IMR-90 (cell line): ENCODE results near the gene SLC7A10. TPM values are rescaled to one million over a fixed set of nuclear protein-coding genes. Genes with fewer than 3 reads are reported as not detected.

Experiments
- ATAC-seq: fragments of 200-7000 bp; cut with Tn5 transposase; 2 replicates; pipeline ENCODE4 v1.9.1; 2020; ENCODE audit warnings: low read depth, mild to moderate bottlenecking, moderate library complexity
- BruUV-seq: library from RNA; stranded (reverse); fragments of 400-500 nt; replicated peaks from 2 replicates; lab custom pipeline; 2021; lab: Mats Ljungman, UMichigan
- CTCF ChIA-PET: fragments of 300-600 bp; formaldehyde crosslinking; extraction: SDS; loops from one replicate; lab custom pipeline; 2021; ENCODE audit warnings: antibody characterized with exemption; lab: Yijun Ruan, JAX
- POLR2A ChIA-PET: fragments of 300-600 bp; sonication (Branson Sonifier 250); formaldehyde crosslinking; loops from one replicate; lab custom pipeline; 2022; ENCODE audit warnings: antibody characterized with exemption; ENCODE audit not compliant: unreplicated experiment; lab: Charles Lee
- DNase-seq: peaks from one replicate; pipeline ENCODE4 v3.0.0; 2013
- H2AFZ ChIP-seq: replicated peaks from 2 replicates; pipeline ENCODE3; 2013; ENCODE audit warnings: low read length, mild to moderate bottlenecking; ENCODE audit not compliant: poor library complexity
- H2AK5ac ChIP-seq: 2 replicates; pipeline ENCODE4 v1.6.1; 2013; ENCODE audit warnings: low read depth, low read length, inconsistent platforms
- H2AK9ac ChIP-seq: replicated peaks from 2 replicates; pipeline ENCODE3; 2013; ENCODE audit warnings: mild to moderate bottlenecking, low read depth, low read length, moderate library complexity; ENCODE audit not compliant: poor library complexity
- H2BK120ac ChIP-seq: 2 replicates; pipeline ENCODE4 v1.6.1; 2013; ENCODE audit warnings: low read depth, low read length, inconsistent platforms
- H2BK15ac ChIP-seq: 3 replicates; pipeline ENCODE4 v1.6.1; 2013; ENCODE audit warnings: low read depth, low read length, inconsistent platforms
- H2BK20ac ChIP-seq: 2 replicates; pipeline ENCODE4 v1.6.1; 2013; ENCODE audit warnings: low read depth, mild to moderate bottlenecking, inconsistent platforms, low read length, moderate library complexity
- H2BK5ac ChIP-seq: 2 replicates; pipeline ENCODE4 v1.6.1; 2013; ENCODE audit warnings: mild to moderate bottlenecking, low read depth, low read length, inconsistent platforms; ENCODE audit not compliant: poor library complexity, severe bottlenecking
- H3K14ac ChIP-seq: replicated peaks from 2 replicates; pipeline ENCODE4 v1.6.1; 2013; ENCODE audit warnings: low read depth, low read length, inconsistent platforms
- H3K18ac ChIP-seq: 2 replicates; pipeline ENCODE4 v1.6.1; 2013; ENCODE audit warnings: low read depth, low read length, control low read depth
- H3K23ac ChIP-seq: 2 replicates; pipeline ENCODE4 v1.6.1; 2013; ENCODE audit warnings: low read depth, low read length, inconsistent platforms
- H3K27ac ChIP-seq: 2 replicates; pipeline ENCODE4 v1.5.1; 2013; ENCODE audit warnings: mild to moderate bottlenecking, control low read depth, low read length; ENCODE audit not compliant: insufficient read depth
- H3K27me3 ChIP-seq: 2 replicates; pipeline ENCODE4 v1.6.1; 2013; ENCODE audit warnings: low read length; ENCODE audit not compliant: control insufficient read depth, insufficient read depth
- H3K36me3 ChIP-seq: 2 replicates; pipeline ENCODE4 v1.6.1; 2013; ENCODE audit warnings: low read length, mixed read lengths; ENCODE audit not compliant: control insufficient read depth, insufficient read depth
- H3K4ac ChIP-seq: 2 replicates; pipeline ENCODE4 v1.6.1; 2013; ENCODE audit warnings: low read depth, low read length, inconsistent platforms
- H3K4me1 ChIP-seq: 2 replicates; pipeline ENCODE4 v1.6.1; 2013; ENCODE audit warnings: low read length, mixed read lengths; ENCODE audit not compliant: control insufficient read depth, insufficient read depth
- H3K4me2 ChIP-seq: 2 replicates; pipeline ENCODE4 v1.6.1; 2013; ENCODE audit warnings: low read depth, mild to moderate bottlenecking, control low read depth, low read length, moderate library complexity
- H3K4me3 ChIP-seq: 2 replicates; pipeline ENCODE4 v1.5.1; 2013; ENCODE audit warnings: low read depth, mild to moderate bottlenecking, control low read depth, low read length, moderate library complexity; ENCODE audit not compliant: insufficient read depth
- H3K56ac ChIP-seq: 2 replicates; pipeline ENCODE4 v1.6.1; 2013; ENCODE audit warnings: low read length, inconsistent platforms; ENCODE audit not compliant: insufficient read depth; ENCODE audit errors: extremely low read depth
- H3K79me1 ChIP-seq, 2 experiments: 2 replicates each; pipeline ENCODE4 v1.6.1; 2013; ENCODE audit warnings: low read length in 2 of 2, inconsistent platforms in 1 of 2, low read depth in 1 of 2
- H3K9ac ChIP-seq: 2 replicates; pipeline ENCODE4 v1.6.1; 2013; ENCODE audit warnings: low read depth, low read length, control low read depth
- H3K9me1 ChIP-seq: 2 replicates; pipeline ENCODE4 v1.6.1; 2013; ENCODE audit warnings: low read length, inconsistent platforms; ENCODE audit not compliant: insufficient read depth
- H3K9me3 ChIP-seq: 2 replicates; pipeline ENCODE4 v1.6.1; 2013; ENCODE audit warnings: low read length; ENCODE audit not compliant: control insufficient read depth, insufficient read depth
- H4K20me1 ChIP-seq: 2 replicates; pipeline ENCODE4 v1.6.1; 2013; ENCODE audit warnings: low read length, inconsistent platforms; ENCODE audit not compliant: insufficient read depth
- H4K5ac ChIP-seq: 2 replicates; pipeline ENCODE4 v1.6.1; 2013; ENCODE audit warnings: mild to moderate bottlenecking, low read depth, low read length, control low read depth
- H4K8ac ChIP-seq, 2 experiments: 2 replicates each; pipeline ENCODE4 v1.6.1; 2013; ENCODE audit warnings: low read depth in 2 of 2, low read length in 2 of 2, control low read depth in 1 of 2, inconsistent platforms in 1 of 2
- H4K91ac ChIP-seq: 2 replicates; pipeline ENCODE4 v1.6.1; 2013; ENCODE audit warnings: low read depth, low read length, inconsistent platforms; ENCODE audit not compliant: insufficient read depth
- RCOR1 ChIP-seq: IDR thresholded peaks from 2 replicates; pipeline ENCODE4 v1.6.1; 2012; ENCODE audit warnings: mild to moderate bottlenecking, low read length, improper control_type of control experiment; ENCODE audit not compliant: insufficient replicate concordance
- WGBS, 2 experiments: methylation state at CpG; one replicate each; pipeline versions ENCODE4 v1.1.5 to v1.1.7; 2013; ENCODE audit warnings: missing lambda C conversion rate in 2 of 2; ENCODE audit not compliant: insufficient read length in 1 of 2; ENCODE audit errors: extremely low coverage in 2 of 2; 5-methylcytosine and 5-hydroxymethylcytosine counted together
- dilution Hi-C: fragments of 300-500 bp; cut with HindIII; formaldehyde crosslinking; loops from one replicate; pipeline ENCODE4 v1.14.3; 2018; ENCODE audit warnings: low sequenced_read_pairs; ENCODE audit not compliant: unreplicated experiment
- in situ Hi-C: fragments of 300-500 bp; cut with MboI; formaldehyde crosslinking; loops from 3 replicates; pipeline ENCODE4 v1.14.3; 2019; ENCODE audit warnings: low sequenced_read_pairs, inconsistent platforms, mixed read lengths
- intact Hi-C: fragments of 100-400 bp; cut with micrococcal nuclease; formaldehyde crosslinking; loops from 2 replicates; pipeline ENCODE4 v1.10.0; 2022
- polyA plus RNA-seq, 3 experiments: library from polyadenylated mRNA; depleted of rRNA; stranded (reverse); fragments of >200 nt; gene quantifications; 2 replicates each; pipeline ENCODE4 v1.2.3, GENCODE V29; 2012; ENCODE audit warnings: low replicate concordance in 1 of 3
- total RNA-seq: library from RNA; depleted of rRNA; stranded (reverse); fragments of >200 nt; gene quantifications from 2 replicates; pipeline ENCODE4 v1.2.3, GENCODE V29; 2012

Gene SLC7A10
- total and polyA plus RNA-seq, 2 of the 4 experiments (the other 2 are of a cell fraction): not detected

DNA sequence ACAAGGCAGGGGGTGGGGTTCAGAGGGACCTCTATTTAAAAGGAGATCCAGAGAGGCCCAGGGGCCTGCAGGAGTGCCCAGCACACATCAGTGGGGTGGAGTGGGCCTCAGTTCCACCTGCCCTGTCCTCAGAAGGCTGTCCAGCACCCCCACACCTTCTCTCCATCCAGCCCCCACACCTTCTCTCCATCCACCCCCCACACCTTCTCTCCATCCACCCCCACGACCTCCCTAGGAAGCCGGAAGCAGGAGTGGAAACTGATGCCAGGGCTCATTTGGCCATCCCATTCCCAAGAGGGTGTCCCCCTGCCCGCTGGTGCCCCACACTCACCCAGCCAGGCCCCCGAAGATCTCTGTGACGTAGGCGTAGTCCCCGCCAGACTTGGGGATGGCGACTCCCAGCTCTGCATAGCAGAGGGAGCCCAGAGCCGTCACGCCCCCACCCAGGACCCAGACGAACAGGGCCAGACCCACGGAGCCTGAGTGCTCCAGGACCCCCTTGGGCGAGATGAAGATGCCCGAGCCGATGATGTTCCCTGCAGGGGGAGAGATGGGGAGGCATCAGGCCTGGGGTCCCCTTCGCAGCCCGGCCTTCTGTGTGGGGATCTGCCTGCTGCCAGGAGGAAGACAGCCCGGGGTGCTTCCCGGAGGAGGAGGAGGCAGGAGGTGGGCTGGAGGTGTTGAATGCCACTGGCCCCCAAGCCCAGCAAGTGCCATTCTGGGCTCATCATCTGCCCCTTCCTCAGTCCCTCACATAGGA, 10.0 kb downstream of the SLC7A10 start:
- Histone ChIP-seq H3K9me1 (no peaks in the 10 kb centered on the region), H4K91ac (no peak overlapping the region), H3K9me3 (no peaks in the 10 kb centered on the region), H3K56ac (no peak overlapping the region), H4K8ac (no peak overlapping the region), H3K27me3 (peaks cover 11% of the 10 kb centered on the region; the same call in 1 of the 2 replicates), H2BK5ac (no peak overlapping the region), H3K23ac (no peak overlapping the region), H2BK20ac (no peak overlapping the region), H2AFZ (no peak overlapping the region), H3K14ac (no peak overlapping the region), H4K20me1 (no peaks in the 10 kb centered on the region; the same call in 1 of the 2 replicates), H3K27ac (no peak overlapping the region), H2BK15ac (no peak overlapping the region), H3K9ac (no peak overlapping the region), H2AK9ac (no peak overlapping the region), H3K4me2 (no peak overlapping the region), H2AK5ac (no peak overlapping the region), H2BK120ac (no peak overlapping the region), H3K79me1 (no peaks in the 10 kb centered on the region), H3K4me3 (no peak overlapping the region), H4K5ac (no peak overlapping the region), H3K4me1 (no peaks in the 10 kb centered on the region), H3K18ac (no peak overlapping the region), H3K36me3 (no peaks in the 10 kb centered on the region), H3K4ac (no peak overlapping the region)
- ChIA-PET CTCF (no interaction called here), POLR2A (no interaction called here)
- in situ Hi-C loops (no loop called here), dilution Hi-C loops (no loop called here), intact Hi-C loops (no loop called here)
- no peak for DNase-seq
- TF ChIP-seq RCOR1: no peak
- 73% methylated on average over 6 of the region's 19 CpGs; no CpG with 5 or more reads in 1 of the 2 experiments for WGBS, 2 experiments
- ATAC-seq: no peak
- BruUV-seq: no TSS peak
